ENCODE measurements around the gene ADAMTSL3.

The ADAMTSL3 gene

GRCh38 chr15:83858820-83859505 lies 205.0 kb downstream of the ADAMTSL3 start:
- H3K27ac ChIP-seq (ENCODE audit: low read depth, low read length): no peak overlapping the region
- no peak for TF ChIP-seq EZH2phosphoT487 (IDR thresholded peaks at IDR 0.05; ENCODE audit: borderline replicate concordance, low read length)
- TF ChIP-seq CTCF (IDR thresholded peaks at IDR 0.05; ENCODE audit: low read depth, low read length, poor library complexity, severe bottlenecking): no peak
- H4K20me1 ChIP-seq (ENCODE audit: control insufficient read depth, insufficient read depth, low read depth, low read length): no peaks in the 10 kb centered on the region
- no peaks in the 10 kb centered on the region for H3K79me2 ChIP-seq (ENCODE audit: control insufficient read depth, low read length)
- no peaks in the 10 kb centered on the region for H3K9me2 ChIP-seq (replicated peaks; ENCODE audit: control insufficient read depth, low read length)
- no peaks in the 10 kb centered on the region for H3K9me3 ChIP-seq (ENCODE audit: control insufficient read depth, insufficient read depth, low read length)
- no peaks in the 10 kb centered on the region for H3K4me1 ChIP-seq (ENCODE audit: control insufficient read depth, low read length)
- no peaks in the 10 kb centered on the region for H3K27me3 ChIP-seq (ENCODE audit: control insufficient read depth, low read length)
- H3F3A ChIP-seq (ENCODE audit: control insufficient read depth, insufficient read depth): no peaks in the 10 kb centered on the region
- no peak overlapping the region for H3K4me3 ChIP-seq (ENCODE audit: low read length)
- H3K36me3 ChIP-seq (ENCODE audit: control insufficient read depth, low read length): no peaks in the 10 kb centered on the region
- no peak overlapping the region for H3K4me2 ChIP-seq (ENCODE audit: low read length)

GRCh38 chr15:83866692-83867091 lies 212.8 kb downstream of the ADAMTSL3 start:
- H3F3A ChIP-seq (ENCODE audit: control insufficient read depth, insufficient read depth): no peaks in the 10 kb centered on the region
- H3K4me3 ChIP-seq (ENCODE audit: low read length): no peak overlapping the region
- H4K20me1 ChIP-seq (ENCODE audit: control insufficient read depth, insufficient read depth, low read depth, low read length): no peaks in the 10 kb centered on the region
- H3K4me1 ChIP-seq (ENCODE audit: control insufficient read depth, low read length): no peaks in the 10 kb centered on the region
- TF ChIP-seq EZH2phosphoT487 (IDR thresholded peaks at IDR 0.05; ENCODE audit: borderline replicate concordance, low read length): no peak
- TF ChIP-seq CTCF (IDR thresholded peaks at IDR 0.05; ENCODE audit: low read depth, low read length, poor library complexity, severe bottlenecking): no peak
- no peaks in the 10 kb centered on the region for H3K79me2 ChIP-seq (ENCODE audit: control insufficient read depth, low read length)
- no peaks in the 10 kb centered on the region for H3K36me3 ChIP-seq (ENCODE audit: control insufficient read depth, low read length)
- H3K9me2 ChIP-seq (replicated peaks; ENCODE audit: control insufficient read depth, low read length): no peaks in the 10 kb centered on the region
- H3K27me3 ChIP-seq (ENCODE audit: control insufficient read depth, low read length): no peaks in the 10 kb centered on the region
- H3K4me2 ChIP-seq (ENCODE audit: low read length): no peak overlapping the region
- no peaks in the 10 kb centered on the region for H3K9me3 ChIP-seq (ENCODE audit: control insufficient read depth, insufficient read depth, low read length)
- no peak overlapping the region for H3K27ac ChIP-seq (ENCODE audit: low read depth, low read length)

GRCh38 chr15:83869341-83869740 lies 215.4 kb downstream of the ADAMTSL3 start:
- Histone ChIP-seq H3K9me3 (ENCODE audit: control insufficient read depth, insufficient read depth, low read length) (no peaks in the 10 kb centered on the region), H3K4me2 (ENCODE audit: low read length) (no peak overlapping the region), H4K20me1 (ENCODE audit: control insufficient read depth, insufficient read depth, low read depth, low read length) (no peaks in the 10 kb centered on the region), H3K36me3 (ENCODE audit: control insufficient read depth, low read length) (no peaks in the 10 kb centered on the region), H3F3A (ENCODE audit: control insufficient read depth, insufficient read depth) (no peaks in the 10 kb centered on the region), H3K27ac (ENCODE audit: low read depth, low read length) (no peak overlapping the region), H3K79me2 (ENCODE audit: control insufficient read depth, low read length) (no peaks in the 10 kb centered on the region), H3K27me3 (ENCODE audit: control insufficient read depth, low read length) (no peaks in the 10 kb centered on the region), H3K4me3 (ENCODE audit: low read length) (no peak overlapping the region), H3K4me1 (ENCODE audit: control insufficient read depth, low read length) (no peaks in the 10 kb centered on the region), H3K9me2 (replicated peaks; ENCODE audit: control insufficient read depth, low read length) (no peaks in the 10 kb centered on the region)
- no peak for TF ChIP-seq EZH2phosphoT487 (IDR thresholded peaks at IDR 0.05; ENCODE audit: borderline replicate concordance, low read length)
- no peak for TF ChIP-seq CTCF (IDR thresholded peaks at IDR 0.05; ENCODE audit: low read depth, low read length, poor library complexity, severe bottlenecking)
